Retina (tissue), 1 donor: Measurements from ENCODE around the gene RNU4-1.
A peak's percentile ranks its signal among the peaks of the same experiment; 100 is the strongest.

Source experiments
- DNase-seq: peaks from one replicate; pipeline ENCODE4 v3.0.0-alpha.2; 2016

The RNU4-1 gene

DNA sequence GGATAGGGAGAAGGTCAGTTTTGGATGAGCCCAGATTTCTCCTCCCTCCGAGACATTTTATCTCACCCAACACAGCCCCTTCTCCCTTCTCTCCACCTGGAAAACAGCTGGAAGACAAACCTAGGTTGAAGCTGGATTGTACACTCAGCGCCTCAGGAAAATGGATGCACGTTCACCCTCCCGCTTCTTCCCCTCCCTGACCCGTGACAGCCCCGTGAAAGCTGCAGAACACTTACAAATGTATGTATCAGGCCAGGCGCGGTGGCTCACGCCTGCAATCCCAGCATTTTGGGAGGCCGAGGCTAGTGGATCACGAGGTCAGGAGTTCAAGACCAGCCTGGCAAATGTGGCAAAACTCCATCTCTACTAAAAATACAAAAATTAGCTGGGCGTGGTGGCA is 5.5 kb downstream of the RNU4-1 start:
- DNase-seq: no peak

DNA sequence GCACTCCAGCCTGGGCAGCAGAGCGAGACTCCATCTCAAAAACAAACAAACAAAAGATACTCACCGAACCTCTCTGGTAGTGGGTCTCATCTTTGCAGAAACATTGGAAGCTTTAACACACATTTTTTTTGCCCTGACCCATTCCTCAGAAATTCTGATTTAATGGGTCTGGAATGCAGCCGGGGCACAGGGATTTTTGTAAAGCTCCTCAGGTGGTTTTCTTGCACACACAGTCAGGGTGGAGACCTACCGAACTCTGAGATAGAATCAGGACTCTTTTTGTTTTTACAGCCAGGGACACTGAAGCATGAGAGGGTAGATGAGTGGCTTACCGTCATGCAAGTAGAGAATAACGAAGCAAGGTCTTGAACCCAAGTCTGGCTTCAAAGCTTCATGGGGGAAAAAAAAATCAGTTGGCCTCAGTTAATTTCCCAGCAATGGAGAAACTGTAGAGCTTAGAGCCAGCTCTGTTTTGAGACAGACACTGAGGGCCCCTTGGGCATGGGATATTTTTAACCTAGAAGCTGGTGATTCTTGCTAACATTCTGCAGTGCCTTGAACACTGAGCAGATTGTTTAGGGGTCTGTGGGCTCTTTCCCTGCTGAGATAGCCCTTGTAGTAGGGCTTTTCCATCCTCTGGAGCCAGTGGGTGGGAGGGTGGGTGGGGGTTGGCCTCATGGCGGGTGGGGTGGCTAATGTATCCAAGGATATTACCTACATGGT is 6.1 kb downstream of the RNU4-1 start:
- no peak for DNase-seq

DNA sequence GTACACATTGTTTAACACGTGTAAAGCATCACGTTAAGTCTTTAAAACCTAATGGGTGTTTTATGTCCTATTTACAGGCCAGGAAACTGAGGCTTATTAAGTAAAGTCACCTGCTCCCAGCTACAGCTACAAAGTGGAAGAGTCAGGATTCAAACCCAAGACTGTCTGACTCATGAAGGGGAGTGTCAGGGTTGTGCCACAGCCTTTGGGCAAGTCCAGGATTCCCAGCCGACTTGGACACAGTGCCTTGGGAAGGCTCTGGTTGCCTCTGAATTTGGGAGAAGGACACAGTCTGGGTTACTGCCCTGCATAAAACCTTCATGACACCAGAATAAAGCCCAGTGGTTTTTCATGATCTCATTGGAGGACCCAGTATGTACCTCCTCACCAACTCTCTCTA is 8.7 kb downstream of the RNU4-1 start:
- DNase-seq: no peak

DNA sequence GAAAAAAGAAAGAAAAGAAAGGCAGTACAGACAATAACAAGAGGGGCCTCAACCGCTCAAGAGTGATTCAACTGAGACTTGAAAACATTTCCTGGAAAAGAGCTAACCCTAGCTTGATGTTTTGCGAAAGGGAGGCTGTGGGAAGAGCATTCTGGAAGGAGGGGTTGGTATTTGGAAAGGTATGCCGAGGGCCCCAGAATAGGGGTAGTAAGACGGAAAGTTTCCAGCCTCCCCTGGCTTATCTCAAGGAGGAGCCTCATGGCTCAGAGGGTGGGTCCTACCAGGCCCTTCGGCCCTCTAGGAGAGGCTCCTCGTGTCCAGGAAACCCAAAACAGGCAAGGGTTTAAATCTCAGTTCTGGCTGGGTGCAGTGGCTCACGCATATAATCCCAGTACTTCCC is 9.7 kb downstream of the RNU4-1 start:
- DNase-seq: no peak

DNA sequence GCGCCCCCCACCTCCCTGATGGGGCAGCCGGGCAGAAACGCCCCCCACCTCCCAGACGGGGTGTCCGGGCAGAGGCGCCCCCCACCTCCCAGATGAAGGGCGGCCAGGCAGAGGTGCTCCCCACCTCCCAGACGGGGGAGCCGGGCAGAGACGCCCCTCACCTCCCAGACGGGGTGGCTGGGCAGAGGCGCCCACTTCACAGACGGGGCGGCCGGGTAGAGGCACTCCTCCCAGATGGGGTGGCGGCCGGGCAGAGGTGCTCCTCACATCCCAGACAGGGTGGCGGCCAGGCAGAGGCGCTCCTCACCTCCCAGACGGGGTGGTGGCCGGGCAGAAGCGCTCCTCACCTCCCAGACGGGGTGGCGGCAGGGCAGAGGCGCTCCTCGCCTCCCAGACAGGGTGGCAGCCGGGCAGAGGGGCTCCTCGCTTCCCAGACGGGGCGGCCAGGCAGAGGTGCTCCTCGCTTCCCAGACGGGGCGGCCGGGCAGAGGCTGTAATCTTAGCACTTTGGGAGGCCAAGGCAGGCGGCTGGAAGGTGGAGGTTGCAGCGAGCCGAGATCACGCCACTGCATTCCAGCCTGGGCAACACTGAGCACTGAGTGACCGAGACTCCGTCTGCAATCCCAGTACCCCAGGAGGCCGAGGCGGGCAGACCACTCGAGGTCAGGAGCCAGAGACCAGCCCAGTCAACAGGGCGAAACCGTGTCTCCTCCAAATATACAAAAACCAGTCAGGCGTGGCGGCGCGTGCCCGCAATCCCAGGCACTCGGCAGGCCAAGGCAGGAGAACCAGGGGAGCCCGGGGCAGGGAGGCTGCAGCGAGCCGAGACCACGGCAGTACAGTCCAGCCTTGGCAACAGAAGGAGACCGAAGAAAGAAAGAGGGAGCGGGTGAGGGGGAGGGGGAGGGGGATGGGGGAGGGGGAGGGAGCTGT is 14.6 kb downstream of the RNU4-1 start:
- DNase-seq: no peak

DNA sequence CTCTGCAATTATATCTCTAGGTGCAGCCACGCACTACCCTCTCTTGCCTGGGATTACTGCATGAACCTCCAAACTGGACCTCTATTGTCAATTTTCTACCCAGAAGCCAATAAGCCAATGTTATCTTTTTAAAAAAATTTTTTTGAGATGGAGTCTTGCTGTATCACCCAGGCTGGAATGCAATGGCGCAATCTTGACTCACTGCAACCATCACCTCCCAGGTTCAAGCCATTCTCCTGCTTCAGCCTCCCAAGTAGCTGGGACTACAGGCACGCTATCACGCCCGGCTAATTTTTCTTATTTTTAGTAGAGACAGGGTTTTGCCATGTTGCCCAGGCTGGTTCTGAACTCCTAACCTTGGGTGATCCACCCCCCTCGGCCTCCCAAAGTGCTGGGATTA is 16.3 kb downstream of the RNU4-1 start:
- no peak for DNase-seq

DNA sequence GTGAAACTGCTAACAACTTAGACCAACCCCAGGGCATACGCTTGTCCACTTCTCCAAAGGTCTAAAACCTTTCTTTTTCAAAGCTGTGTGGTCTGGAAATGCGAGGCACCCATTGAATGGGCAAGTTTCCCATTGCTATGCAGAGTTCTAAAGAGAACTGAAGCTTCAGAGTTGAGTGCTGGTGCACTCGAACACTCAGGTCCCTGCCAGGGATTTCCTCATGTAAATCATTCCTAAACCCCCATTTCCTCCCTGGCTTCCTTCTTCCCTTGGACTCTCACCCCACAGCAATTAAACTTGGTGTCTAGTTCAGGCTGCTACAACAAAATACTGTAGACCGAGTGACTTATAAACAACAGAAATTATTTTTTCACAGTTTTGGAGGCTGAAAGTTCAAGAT is 25.3 kb downstream of the RNU4-1 start:
- DNase-seq: no peak

DNA sequence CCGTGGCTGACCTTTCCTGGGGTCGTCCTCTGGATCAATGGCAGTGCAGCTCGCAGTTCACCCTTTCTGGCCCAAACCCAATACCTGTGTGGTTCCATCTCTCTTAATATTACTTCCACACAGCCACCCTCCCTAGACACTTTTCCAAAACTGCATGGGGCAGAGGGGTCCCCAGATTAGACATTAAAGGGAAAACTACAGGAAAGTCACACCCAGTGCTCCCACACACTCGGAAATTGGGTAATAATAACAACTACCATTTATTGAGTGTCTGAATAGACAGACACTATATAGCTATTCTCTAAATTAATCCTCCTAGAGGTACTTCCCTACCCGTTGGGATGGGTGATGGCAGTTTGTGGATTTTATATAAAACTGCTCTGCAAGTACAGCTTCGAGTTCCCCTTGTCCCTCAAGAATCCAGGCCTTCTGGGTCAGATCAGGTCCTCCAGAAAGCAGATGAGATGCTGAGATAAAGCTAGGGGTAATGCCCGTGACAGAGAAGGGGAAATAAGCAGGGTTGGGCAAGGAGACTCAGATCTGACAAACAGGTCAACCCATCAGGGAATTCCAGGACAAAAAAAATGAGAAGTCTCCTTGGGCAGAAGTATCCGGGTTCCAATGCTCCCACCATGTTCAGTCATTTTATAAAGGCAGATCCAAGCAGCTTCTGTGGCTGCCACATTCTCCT is 26.7 kb downstream of the RNU4-1 start:
- no peak for DNase-seq

DNA sequence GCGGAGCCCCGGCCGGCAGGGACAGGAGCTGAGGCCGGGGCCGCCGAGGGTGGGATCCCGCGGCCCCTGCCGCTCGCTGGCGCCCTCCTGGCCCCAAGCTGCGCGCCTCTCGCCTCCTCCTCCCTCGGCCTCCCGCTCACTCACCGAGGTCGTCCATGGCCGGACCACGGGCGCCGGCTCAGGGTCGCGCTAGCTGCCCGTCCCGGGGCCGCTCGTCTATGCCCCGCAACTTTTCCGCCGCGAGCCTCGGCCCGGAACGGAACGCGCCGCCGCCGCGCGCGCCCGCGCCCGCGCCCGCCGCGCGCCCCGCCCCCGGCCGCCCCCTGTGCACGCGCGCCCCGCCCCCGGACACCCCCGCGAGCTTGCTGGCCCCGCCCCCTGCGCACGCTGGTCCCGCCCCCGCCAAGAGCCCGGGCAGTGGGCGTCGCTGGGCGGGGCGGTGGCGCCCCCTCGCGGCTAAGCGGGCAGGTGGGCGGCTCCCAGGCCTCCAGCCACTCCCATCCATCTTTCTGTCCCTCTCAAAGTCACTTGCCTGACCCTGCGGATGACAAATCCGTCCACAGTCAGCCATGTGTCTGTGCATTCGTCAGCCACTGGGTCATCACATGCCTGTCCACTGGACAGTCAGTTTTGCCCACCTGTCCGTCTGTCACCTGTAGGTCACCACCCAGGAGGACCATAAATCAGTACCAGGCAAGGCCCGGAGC is 27.4 kb downstream of the RNU4-1 start, which contains the start of gene PXN:
Gene PXN (minus strand): TSS at position 258 of the 707 bp plus-strand sequence. CDS start 101 bp downstream, at position 157.
- DNase-seq: peak; percentile 89

DNA sequence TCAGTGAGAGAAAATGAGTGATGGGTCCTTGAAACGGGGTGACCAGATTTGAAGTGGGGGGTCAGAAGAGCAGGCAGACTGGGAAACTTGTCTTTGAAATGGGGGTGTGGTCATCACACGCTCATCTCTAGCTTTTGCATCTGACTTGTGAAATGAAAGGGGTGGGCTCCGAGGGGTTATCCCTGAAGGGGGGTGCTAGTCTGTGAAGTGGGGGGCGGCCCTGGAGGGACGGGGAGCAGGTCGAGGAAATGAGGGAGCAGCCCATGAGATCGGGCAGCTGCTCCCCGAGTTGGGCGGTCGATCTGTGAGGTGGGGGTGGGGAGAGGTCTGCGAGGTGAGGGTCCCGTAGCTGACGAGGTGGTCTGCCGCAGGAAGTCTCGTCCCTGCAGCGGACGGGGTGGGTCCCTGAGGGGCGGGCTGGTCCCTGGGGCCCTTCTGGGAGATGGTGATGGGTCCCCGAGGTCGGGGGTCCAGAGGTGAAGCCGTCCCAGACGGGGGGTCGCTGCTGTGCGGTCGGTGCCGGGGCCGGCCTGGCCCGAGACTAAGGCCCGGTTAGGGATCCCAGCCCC is 28.0 kb downstream of the RNU4-1 start:
- DNase-seq: no peak

DNA sequence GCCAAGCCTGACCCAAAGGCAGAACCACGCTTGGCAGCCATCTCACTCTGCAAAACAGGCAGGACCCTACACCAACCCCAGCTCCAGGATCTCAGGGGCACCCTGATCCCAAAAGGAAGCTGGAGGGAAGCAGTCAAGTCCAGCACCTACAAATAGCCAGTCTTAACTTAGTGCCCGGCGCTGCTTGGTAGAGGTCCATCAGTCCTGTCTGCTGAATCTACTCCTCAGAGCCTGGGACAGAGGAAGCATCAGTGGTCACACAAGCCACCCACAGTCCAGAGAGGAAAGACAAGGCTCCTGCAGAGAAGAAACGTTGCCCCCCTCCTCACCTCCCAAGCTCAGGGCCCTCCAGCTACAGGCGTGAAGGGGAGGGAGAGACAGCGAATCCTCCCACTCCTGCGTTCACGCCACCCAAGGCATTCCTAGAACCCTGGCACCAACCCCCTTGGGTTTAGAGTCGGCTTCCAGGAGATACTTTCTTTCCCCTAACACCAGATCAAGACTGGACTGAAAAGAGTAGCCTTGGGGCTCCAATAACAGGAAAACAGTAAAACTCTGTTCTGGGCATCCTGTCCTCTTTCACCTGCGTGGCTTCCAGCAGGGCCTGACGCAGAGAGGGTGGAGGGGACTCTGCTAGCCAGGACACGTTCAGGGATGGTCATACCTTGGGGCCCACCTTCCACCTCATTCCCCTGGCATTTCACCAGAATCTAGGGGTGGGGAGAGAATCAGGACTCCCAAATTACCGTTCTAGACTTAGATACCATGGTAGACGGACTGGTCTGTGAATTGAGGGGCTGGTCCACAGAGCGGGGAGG is 28.7 kb downstream of the RNU4-1 start:
- DNase-seq: no peak

DNA sequence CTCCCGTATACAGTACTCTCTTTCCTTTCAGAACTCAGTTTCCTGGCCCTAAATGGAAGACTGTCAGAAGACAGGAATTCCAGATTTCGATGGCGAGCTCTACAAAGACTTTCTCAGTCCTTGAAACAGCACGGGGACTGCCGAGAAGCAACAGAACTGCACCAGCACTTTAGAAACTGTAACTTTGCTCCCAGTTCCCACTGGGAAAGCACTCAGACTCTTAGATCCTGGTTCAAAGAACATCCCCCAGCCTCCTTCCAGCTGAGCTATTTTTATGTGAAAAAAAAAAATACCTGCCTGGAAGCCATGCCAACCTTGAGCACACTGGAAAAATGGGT is 29.3 kb downstream of the RNU4-1 start:
- no peak for DNase-seq

DNA sequence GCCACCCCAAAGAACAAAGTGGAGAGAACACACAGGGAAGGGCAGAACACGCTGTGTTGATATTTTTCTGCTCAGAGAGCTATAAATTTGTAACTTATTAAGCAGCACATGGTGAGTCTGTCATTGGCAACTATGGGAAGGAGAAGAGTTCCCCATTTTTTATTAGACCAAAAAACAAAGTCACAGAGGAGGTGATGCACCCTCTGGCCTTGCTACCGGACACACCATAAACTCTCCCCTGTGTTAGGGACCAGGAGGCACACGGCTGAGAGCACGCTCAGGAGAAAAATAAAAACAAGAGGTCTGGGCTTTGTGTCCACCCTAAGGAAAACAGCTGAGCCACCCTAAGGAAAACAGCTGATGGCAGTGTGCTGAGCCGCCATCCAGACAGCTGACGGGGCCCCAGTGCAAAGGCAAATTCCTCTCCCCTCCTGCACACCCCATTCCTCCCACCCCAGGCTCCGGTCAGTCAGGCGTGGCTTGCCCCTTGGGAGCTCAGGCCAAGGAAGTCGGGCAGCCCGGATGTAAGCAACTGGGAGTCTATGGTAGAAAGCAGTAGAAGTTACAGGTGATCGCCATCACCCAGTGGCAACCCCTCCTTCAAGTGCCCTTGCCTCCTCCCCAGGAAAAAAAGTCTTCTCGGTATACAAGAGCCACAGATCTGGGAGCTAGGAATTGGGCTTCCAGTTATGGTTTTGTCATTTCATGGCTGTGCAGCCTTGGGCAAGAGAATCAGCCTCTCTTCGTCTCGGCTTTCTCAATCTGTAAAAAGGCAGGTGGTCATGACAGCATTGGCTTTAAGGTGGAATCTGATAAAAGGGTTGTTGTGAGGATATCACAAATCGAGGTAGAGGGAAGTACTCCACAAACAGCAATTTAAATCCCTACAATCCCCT is 29.9 kb downstream of the RNU4-1 start:
- DNase-seq: no peak

DNA sequence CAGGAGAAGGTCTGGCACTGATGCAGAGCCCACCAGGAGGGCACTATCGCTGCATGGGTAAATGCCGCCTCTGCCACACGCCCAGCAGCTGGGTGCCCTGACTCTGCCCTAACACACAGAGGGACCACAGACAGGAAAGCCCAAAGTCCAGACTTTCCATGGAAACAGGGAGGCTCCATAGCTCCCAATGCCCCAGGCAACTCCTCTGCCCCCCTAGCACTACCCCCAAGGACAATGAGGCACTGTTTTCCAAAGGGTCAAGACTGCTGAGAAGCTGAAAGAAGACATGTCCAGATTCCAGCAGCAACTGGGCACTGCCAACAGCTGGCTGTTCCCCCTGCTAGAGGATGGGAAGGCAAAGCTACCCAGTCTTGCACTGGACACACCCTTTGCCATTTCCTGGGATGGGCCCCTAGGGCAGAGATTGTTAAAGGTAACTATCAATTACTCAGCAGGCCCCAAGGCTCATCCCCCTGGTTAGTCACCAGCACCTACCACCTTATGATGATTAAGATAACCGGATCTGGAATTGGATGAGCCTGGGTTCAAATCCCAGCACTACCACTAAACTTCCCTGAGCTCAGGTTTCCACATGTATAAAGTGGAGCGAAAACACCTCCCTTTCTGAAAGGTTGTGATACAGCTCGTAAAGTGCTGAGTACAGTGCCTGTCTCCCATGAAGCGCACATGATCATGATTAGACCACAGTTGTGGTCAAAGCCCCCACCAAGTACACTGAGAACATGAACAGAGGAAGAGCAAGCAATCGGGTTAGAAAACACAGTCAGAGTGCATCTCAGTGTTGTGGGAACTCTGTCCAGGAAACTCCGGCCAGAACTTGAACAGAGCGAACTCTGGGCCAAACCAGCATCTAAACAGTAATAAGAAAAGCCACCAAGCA is 30.8 kb downstream of the RNU4-1 start:
- DNase-seq: no peak

DNA sequence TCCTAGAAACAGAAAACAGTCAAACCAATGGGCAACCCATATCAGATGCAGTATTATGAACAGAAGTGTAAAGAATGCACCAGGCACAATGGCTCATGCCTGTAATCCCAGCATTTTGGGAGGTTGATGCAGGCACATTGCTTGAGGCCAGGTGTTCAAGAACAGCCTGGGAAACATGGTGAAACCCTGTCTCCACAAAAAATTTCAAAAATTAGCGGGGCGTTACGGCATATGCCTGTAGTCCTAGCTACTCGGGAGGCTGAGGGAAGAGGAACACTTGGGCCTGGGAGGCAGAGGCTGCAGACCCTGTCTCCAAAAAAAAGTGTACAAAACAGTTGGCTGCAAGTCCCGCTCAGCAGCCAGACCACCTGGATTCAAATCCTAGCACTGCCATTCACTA is 32.4 kb downstream of the RNU4-1 start:
- DNase-seq: no peak

DNA sequence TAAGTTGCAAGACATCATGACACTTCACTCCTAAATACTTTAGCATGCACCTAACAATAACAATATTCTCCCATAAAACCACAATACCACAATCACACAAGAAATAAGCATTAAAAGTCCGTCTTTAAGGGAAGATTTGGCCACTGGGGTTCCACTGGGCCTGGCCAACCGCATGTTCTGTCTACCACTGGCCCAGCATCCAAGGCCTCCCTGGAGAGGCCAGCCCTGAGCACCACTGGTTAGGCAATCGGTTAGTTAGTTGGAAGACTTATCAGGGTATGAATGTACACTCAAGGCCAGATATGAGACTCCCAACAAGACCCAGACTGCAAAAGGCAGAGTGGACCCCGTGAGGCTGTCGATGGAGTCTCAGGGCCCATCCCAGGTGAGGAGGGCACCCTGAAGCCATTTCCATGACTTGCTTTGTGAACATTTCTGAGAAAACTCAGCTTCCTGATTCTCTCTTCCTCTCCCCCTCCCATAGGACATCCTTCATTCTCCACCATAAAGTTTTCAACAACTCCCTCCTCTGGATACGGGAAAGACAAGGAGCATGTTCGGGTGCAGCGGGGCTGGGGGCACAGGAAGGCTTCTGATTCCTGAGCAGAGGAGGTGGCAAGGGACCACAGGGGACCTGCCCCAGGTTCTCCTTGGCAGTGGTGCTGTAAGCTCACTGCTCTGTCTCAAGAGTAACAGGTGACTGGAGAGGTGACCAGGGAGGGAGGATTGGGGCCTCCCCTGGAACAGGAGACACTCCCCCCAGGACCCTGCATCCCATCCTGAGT is 33.4 kb downstream of the RNU4-1 start:
- no peak for DNase-seq

DNA sequence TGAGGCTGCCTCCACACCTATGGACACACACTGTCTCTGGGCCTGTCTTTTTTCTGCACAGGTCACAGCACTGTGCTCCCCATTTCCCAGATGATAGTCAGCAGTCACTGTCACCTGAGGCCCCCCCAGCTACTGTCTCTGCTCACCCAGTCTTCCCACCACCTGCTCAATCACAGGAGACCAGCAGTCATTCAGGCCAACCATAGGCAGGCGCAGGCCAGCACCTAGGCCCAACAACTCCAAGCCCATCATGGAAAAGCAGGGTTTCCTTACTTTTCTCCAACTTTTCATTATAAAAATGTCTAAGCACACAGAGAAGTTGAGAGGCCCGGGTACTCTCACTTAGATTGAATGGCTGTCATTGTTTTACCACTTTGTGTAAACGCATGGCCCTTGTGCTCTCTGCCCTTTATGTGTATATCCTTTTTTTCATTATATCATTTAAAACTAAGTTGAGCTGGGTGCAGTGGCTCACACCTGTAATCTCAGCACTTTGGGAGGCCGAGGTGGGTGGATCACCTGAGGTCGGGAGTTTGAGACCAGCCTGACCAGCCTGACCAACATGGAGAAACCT is 34.6 kb downstream of the RNU4-1 start:
- DNase-seq: no peak
